NCI-H1092 (cell line): ENCODE data around the gene VSIG4.
"Not testable (repeated sequence)": the region's sequence is repeated elsewhere in the genome, so short reads cannot be mapped to it uniquely, and the experiment has no call there.

Experiments
- DNase-seq: peaks from one replicate; lab custom pipeline; 2025; lab: John Stamatoyannopoulos, UW

Gene VSIG4

DNA sequence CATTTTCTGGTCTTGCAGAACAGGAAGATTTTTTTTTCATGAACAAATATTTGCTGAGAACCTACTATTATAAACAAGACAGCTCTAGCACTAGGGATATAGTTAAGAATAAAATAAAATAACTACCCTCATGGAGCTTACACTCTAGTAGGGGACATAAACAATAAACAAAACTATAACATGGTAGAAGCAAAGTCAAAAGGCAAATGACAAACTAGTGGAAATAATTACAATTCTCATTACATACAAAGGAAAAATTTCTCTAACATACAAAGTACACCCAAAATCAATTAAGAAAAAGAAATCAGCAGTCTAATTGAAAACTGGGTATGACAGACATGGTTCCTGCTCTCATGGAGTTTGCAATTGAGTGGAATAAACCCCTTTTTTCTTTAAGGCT lies 32.0 kb downstream of the VSIG4 start:
- DNase-seq, result no peak

DNA sequence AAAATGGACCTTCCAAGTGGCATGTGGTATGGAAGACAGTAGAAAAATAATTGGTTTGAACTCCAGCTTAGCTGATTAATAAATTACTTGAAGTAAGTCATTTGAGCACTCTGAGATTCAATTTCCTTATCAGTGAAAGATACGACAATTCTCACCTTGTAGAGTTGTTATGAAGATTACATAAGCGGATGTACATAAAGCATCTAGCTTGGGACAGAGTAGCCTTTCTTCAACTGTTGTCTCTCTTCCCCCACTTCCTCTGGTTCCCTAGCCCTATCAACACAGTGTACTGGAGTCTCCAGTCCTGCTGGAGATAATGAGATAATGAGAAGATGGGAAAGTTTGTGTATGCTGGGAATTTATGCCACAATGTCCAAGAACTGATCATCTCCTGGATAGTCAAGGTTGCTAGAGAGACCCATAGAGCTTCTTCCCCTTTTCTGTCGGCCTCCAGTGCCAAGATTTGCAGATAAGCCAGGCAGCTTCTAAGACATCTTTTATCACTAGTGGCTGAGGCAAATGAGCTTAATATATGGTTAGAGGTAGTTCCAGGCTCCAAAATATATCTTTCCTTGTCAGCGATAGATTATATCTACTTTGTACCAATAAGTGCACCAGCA lies 33.9 kb downstream of the VSIG4 start:
- no peak for DNase-seq

DNA sequence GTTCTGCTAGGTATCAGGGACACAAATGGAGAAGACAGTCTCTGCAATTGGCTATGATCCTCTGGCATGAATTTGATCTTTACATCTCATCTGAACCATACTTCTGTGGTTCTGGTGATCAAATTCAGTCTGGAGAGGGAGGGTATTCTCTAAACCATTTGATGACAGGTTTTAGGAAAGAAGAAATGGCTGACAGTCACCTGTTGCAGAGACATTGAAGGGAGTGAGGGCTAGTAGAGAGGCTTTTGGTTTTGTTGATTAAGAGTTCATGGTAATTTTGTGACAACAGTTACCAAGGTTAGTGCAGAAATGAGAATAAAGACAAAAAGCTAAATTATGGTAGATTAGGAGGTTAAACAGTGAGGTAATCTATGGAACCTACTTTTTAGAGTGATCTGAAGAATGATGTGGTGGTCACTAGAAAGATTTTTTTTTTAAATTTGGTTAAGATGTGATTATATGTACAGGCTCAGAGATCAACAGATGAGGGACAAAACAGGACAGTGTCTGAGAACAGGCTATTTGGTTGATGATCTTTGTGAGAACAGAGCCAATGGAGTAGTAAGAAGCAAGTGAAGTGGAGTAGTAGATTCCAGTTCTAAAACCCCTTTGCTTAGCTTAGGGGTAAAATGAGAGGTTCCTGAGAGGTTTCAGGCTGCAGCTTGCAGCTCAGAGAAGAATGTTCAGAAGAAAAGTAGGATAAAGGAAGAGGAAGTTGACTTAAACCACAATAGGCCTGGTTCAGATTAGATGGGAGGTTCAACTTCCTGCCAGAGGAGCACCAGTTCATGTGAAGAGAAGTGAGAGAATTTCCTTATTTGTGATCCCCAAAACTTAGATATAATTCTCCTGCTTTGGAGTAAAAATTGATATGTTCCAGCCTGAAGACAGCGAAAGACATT lies 34.7 kb downstream of the VSIG4 start:
- DNase-seq, result no peak

DNA sequence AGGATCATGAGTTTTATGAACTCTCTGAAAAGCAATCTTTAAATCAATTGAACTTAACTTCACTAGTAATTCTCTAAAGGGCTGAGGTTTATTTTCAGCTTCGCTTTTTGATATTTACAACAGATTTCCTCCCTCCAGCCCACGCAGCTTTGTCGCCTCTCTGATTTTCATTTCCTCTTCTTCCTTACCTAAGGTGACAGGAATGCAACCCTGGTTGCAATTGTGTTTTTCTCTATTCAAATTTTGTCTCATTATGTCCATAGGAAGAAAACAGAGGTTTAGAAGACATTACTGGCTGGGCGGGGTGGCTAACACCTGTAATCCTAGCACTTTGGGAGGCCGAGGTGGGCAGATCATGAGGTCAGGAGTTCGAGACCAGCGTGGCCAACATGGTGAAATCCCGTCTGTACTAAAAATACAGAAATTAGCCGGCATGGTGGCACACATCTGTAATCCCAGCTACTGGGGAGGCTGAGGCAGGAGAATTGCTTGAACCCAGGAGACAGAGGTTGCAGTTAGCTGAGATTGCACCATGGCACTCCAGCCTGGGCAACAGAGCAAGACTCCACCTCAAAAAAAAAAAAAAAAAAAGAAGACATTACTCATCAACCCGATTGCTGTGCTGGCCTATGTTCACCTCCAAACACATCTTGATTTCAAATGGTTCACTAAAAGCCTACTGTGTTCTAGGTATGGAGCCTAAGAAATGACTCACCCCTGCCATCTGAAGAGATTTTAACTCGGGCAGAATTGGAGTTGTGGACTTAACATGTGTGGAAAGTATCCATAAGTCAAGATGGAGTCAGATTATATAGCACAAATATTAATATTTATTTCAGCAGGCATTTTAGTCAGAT lies 36.8 kb downstream of the VSIG4 start:
- DNase-seq, result no peak

DNA sequence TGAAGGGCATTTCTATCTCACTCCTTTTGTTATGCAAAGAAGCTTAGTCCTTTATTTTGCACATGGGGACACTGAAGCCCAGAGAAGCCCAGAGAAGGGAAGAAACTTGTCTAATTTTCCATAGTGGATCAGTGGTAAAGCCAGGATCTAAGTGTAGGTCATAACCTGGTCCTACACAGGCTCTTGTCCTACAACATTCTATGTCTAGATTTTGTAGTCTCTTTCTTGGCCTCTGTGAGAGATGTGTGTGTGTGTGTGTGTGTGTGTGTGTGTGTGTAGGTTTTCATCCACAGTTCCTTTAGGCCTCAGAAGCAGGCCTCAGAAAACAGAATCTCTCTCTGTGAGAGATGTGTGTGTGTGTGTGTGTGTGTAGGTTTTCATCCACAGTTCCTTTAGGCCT lies 38.3 kb downstream of the VSIG4 start:
- DNase-seq, result no peak

DNA sequence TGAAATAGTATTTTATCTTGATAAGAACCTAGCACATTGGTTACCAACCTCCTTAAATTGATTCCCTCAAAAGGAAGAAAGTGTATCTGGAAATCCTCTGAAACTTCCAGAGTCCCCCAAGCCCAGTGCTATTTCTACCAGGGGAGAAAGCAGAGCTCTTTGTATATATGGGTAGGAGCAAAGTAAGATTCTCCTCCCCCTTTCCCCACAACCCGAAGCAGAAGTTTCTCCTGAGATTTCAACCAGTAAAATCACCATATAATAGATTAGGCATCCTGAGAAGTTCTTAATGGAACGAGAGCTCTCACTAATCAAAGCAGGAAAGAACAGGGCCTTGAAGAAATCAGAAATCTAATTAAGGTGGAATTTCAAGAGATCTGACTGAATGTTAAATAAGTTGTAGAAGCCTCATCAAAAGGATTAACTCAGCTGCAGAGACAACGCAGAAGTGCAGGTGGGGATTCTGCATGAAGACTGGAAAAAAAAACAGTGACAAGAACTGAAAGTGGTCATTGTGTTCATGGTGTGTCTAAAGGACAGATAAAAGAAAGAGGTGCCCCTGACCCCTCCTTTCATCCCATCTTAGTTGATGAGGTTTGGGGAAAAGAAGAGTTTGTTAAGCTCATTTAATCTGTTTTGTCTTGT lies 39.1 kb downstream of the VSIG4 start:
- DNase-seq, result no peak

DNA sequence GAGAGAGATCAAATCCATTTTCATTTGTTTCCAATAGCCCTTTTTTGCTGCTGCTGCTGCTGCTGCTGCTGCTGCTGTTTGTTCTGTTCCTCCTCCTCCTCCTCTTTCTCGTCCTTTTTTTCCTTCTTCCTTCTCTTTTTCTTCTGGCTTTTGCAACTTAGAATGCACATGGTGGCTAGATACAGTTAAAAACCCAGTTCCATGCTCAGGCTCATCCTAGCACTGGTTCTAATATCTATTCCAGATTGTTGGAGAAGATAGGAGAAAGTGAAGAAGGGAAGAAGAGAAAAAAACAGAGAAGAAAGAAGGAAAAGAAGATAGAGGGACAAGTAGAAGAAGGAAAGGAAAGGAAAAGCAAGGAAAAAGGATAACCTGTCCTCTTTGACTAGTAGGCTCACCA lies 39.7 kb downstream of the VSIG4 start:
- DNase-seq, result no peak

DNA sequence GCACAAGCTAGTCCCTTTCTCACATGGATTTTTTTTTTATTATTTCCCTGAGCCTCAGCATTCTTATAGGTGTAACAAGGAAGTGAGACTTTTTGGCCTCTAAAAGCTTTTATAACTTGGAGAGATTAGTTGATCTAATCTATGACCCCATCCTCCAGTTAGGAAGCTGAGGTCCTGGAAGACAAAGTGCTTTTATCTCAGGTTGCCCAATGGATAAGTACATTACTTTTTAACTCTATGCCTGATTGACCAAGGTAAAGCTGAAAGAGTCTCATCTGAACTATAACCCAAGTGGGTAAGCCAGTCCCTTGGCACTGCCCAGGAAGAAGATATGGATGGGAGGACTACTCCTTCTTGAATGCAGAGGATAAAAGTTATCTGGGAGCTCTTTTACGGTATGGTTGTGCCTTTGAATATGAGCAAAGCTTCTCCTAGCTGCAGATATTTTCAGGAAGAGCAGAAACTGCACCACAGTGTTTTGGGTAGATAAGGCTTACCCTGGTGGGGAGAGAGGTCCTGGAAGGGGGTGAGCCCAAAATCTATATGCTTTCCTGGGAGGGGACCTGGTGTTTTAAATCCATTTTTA lies 40.2 kb downstream of the VSIG4 start:
- no peak for DNase-seq

DNA sequence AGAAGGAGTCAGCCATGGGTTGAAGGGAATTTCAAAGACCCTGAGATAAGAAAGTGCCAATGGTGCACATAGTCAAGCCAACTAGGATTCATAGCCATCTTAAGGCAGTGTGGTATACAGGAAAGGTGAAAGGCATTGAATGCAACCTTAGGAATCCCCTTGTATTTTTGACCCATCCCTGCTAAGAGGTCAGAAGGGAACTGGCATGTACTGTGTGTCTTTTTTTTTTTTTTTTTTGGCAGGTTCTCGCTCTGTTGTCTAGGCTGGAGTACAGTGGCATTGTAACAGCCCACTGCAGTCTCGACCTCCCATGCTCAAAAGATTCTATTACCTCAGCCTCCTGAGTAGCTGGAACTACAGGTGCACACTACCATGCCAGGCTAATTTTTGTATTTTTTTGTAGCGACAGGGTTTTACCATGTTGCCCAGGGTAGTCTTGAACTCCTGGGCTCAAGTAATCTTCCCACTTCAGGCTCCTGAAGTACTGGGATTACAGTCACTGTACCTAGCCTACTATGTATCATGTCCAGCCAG lies 40.8 kb downstream of the VSIG4 start:
- DNase-seq, result no peak

DNA sequence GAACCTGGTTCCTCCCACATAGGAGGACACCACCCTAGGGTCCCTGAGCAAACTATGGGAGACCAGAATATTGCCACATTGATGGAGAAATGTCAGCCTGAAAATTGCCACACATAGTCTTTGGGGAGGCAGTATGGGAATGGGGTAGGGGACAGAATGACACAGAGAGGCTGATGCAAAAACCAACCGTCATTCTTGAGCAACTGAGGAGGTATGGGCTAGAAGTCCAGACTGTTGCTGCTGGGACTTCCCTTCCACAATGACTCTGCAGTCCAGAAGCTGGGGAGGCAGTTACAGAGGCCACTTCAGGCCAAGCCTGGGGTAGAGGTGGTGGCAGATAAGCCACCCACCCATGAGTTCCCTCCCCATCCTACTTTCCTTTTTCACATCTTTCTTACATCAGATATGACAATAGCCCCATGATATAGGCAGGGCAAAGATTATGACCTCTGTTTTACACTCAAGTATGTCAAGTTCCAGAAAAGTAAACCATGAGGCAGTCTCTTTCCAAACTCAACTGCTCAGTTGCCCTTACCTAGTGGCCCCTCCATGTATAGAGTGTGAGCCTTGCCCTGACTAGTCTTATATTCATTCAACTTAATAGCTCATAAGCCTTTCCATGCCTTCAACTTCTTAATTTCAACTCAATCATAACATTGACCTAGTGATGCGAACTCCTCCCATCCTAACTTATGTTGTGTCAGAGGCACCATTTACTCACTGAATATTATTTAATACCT lies 41.7 kb downstream of the VSIG4 start:
- DNase-seq, result no peak

DNA sequence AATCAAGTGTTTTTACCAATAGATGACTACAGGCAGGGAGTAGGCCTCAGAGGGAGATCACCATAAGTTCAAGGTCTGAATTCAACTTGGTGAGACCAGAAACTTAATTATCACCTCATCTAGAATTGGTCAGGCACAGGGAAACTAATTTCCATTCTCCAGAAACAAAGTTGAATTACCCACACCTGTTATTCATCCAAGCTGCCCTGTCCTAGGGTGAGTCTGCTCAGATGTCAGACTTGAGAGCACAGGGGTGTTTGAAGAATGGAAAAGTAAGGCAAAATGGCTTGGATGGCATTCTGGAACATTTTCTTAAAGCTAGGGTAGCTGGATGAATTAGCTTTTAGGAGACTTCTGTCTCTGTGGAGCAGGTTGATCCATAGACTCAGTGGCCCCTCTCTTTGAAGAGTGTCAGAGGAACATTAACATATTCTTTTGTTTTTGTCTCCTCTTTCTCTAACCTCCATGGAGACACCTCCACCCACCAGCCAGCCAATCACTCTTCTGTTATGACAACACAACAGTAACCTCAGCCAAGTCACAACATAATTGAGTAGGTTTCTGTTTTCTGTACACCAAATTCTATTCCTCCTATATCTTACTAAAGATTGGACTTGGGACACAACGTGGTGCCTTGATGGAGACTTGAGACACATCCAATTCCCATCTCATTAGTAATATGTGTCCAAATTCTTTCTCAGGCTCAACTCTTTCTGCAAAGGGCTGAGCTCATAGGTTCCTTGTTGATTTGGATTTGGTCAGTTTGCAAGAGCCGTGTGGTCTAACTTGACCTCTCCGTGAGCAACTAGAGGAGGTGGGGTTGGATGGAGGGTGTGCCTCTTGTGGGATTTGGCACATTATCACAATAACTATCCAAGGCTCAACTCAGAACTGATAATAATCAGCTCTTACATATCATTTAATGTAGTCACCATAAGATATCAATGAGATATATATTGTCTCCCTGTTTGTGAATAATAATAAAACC lies 45.1 kb downstream of the VSIG4 start:
- DNase-seq, result no peak

DNA sequence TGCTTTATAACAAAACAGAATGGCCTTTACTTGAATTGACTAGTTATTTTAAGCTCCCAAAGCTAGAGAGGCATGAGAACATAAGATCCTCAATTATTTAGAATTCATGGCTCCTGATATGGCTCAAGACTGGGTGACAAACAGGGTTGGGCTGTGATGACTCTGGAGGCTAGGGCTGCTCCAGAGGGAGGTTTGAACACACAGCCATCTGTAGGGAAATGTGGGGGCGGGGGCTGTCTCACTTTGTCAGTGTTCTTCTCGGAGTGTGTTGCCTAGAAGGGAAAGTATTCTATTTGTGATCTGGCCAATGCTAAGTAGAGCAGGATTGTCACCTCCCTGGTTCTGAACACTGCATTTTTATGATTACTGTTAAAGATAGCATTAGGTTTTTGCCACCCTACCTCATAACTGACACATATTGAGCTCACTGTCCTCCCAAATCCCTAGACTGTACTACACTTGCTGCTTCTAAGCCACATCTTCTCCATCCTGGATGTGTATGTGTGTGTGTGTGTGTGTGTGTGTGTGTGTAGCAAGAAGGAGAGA lies 45.9 kb downstream of the VSIG4 start:
- DNase-seq, result no peak

DNA sequence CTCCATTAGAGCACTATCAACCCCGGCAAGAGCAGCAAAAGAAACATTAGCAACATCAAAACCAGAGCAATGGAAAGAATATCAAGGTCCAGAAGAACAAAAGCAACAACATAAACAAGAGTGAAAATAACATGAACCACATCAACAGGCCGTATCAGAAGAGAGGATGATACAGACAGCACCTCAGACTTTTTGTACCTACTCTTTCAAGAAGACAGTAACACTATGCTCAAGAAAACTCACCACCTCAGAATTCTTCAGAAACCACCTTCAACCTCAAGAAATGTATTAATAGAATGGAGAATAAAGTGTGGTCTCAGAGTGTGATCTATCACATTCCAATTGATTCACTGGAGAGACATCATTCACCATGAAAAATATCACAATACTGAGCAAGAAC lies 46.5 kb downstream of the VSIG4 start:
- DNase-seq, result no peak

DNA sequence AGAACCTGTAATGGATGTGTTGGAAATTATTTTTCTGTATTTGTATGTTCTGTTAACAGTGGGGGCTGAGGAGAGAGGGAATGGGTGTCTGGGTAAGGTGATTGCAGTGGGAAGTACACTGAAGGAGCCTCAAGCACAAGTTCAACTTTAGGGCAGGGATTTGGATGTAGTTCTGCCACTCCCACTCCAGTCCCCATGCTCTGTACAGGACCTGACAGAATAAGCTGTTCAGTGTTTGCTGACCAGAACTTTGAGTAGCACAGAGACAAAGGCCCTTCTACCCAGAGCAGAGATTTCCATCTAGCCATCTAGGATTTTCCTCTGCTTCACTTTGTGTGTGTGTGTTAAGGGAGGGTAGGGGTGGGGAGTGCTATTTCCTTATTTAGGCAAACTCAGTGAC lies 49.2 kb downstream of the VSIG4 start:
- no peak for DNase-seq

DNA sequence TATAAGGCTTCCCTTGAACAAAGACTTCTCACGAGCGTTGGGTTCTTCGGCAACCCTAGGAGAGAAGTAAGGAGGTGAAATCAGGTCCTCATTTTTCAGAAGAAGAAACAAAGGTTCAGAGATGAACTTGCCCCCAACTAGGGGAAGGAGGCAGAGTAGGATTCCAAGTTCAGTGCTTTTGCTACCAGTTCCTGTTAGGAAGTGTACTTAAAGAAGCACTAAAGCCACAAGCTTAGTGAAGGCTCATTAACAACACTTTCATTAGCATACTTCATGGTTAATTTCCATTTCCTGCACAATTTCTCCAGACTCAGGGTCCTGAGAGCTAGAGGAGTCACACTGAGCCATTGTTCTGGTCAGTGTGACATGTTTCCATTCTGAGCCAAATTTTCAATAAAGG lies 52.1 kb downstream of the VSIG4 start:
- no peak for DNase-seq

DNA sequence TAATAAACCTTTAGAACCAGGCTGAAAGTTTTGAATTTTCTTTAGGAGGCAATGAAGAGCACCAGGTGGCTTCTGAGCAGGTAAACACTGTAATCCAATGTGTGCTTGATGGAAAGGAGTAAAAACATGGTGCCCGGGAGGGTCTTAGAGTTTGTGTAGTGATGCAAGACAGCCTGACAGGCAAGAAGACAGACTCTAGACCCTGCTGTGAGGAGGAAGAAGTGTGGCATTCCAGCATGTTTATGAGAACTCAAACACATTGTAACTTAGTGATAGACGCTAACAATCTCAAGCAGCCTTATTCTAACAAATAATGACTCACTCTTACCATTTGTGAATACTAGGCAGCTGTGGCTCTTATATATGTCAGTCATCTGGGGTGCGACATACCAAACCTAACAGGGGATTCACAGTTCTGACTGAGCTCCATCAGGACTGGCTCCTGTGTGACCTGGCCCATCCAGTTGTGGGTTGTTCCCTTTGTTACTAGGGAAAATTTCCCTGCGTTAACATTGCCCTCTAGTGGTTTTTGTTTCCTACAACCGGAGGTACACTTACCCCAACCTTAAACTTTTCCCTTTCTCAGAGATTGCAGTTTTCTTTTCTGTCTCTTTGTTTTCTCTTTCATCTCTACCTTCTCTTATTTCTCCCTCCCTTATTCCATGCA lies 53.8 kb downstream of the VSIG4 start:
- DNase-seq, result no peak

DNA sequence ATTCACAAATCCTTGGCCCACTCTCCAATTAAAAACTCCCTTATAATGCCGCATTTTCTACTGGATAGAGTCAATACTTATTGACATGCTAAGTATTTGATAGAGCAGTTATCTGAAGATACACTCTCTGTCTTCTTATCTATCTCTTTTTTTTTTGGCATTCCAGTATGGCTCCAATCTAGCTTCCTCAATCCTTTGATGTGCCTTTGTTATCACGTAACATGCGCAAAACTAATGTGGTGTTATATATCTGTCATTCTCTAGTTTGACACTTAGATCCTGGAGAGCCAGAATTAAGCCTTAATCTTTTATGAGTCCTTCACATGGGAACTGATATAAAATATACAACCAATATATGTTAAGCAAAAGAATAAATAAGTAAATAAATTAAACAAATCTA lies 54.7 kb downstream of the VSIG4 start:
- DNase-seq, result no peak

DNA sequence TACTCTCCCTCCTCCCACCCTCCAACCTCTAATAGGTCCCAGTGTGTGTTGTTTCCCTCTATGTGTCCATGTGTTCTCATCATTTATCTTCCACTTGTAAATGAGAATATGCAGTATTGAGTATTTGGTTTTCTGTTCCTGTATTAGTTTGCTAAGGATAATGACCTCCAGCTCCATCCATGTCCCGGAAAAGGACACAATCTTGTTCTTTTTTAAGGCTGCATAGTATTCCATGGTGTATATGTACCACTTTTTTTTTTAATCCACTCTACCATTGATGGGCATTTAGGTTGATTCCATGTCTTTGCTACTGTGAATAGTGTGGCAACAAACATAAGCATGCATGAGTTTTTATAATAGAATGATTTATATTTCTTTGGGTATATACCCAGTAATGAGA lies 62.7 kb downstream of the VSIG4 start:
- not testable (repeated sequence) for DNase-seq

DNA sequence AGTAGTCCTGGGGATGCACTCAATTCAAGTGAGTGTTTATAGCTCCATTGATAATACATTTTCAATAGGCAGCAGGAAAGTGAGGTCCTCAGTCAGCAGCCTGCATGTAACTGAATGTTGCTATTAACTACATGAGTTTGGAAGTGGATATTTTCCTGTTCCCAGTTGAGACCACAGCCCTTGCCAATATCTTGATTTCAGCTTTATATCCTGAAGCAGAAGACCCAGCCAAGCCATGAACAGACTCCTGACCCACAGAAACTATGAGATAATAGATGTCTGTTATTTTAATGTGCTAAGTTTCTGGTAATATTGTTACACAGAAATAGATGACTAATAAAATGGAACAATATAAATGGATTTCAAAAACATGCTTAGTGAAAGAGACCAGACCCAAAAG lies 63.7 kb downstream of the VSIG4 start:
- no peak for DNase-seq
